Breast epithelium (tissue), 4 donors: ENCODE results near the gene BRSK1. TPM values are rescaled to one million over a fixed set of nuclear protein-coding genes. Genes with fewer than 3 reads are reported as not detected.

Experiments
- DNase-seq, 2 donors: peaks; one replicate each; pipeline ENCODE4 v3.0.0-alpha.2; 2019; ENCODE audit warnings: low spot score in 2 of 2
- H3K27ac ChIP-seq, 2 donors: fragments of 200-600 bp; sonication (generic) in 1 of 2; one replicate each; pipeline ENCODE4 v1.5.1; 2016 to 2019; ENCODE audit warnings: mild to moderate bottlenecking in 1 of 2
- H3K27me3 ChIP-seq, 2 donors: fragments of 200-600 bp; sonication (generic) in 1 of 2; one replicate each; pipeline versions ENCODE4 v1.5.1 to v1.6.0; 2017 to 2019; ENCODE audit warnings: control low read depth in 1 of 2, mild to moderate bottlenecking in 1 of 2
- H3K36me3 ChIP-seq: fragments of 200-600 bp; one replicate; pipeline ENCODE4 v1.5.1; 2019
- H3K4me1 ChIP-seq, 2 donors: fragments of 200-600 bp; sonication (generic); one replicate each; pipeline ENCODE4 v1.5.1; 2016 to 2019; ENCODE audit warnings: control low read depth in 1 of 2
- H3K4me3 ChIP-seq, 3 donors: fragments of 200-600 bp; sonication (generic); 1 replicate in 2 of 3; 2 replicates in 1 of 3; pipeline ENCODE4 v1.5.1; 2016 to 2019; ENCODE audit warnings: mild to moderate bottlenecking in 3 of 3, moderate library complexity in 2 of 3
- H3K9me3 ChIP-seq, 2 donors: fragments of 200-600 bp; sonication (generic) in 1 of 2; one replicate each; pipeline ENCODE4 v1.5.1; 2016 to 2019; ENCODE audit warnings: control low read depth in 1 of 2
- POLR2A ChIP-seq: fragments of 450-650 bp; IDR thresholded peaks from one replicate; pipeline ENCODE4 v1.6.1; 2016; ENCODE audit warnings: antibody characterized with exemption, mild to moderate bottlenecking, moderate library complexity
- POLR2AphosphoS5 ChIP-seq, 3 donors: sonication (generic); formaldehyde crosslinking; IDR thresholded peaks; one replicate each; pipeline ENCODE4 v1.6.1; 2017; ENCODE audit warnings: antibody characterized with exemption in 3 of 3
- intact Hi-C: fragments of 100-400 bp; cut with DNase I; formaldehyde crosslinking; loops from one replicate; pipeline ENCODE4 v1.15.1; 2023; ENCODE audit warnings: low total_unique reads
- total RNA-seq, 3 donors: library from RNA; depleted of rRNA; stranded (reverse); fragments of >200 nt; gene quantifications; one replicate each; pipeline ENCODE4 v1.1.0, GENCODE V29; 2016
- TF ChIP-seq, protein P1 (sequence below), 3 donors: fragments of 450-650 bp; IDR thresholded peaks; one replicate each; pipeline ENCODE4 v1.5.1; 2016 to 2017; ENCODE audit warnings: antibody characterized with exemption in 3 of 3, mild to moderate bottlenecking in 3 of 3, moderate library complexity in 3 of 3

Gene BRSK1
- total RNA-seq, 3 donors from 2014 or later = 2.5 to 4.6 TPM; not detected in 1

DNA sequence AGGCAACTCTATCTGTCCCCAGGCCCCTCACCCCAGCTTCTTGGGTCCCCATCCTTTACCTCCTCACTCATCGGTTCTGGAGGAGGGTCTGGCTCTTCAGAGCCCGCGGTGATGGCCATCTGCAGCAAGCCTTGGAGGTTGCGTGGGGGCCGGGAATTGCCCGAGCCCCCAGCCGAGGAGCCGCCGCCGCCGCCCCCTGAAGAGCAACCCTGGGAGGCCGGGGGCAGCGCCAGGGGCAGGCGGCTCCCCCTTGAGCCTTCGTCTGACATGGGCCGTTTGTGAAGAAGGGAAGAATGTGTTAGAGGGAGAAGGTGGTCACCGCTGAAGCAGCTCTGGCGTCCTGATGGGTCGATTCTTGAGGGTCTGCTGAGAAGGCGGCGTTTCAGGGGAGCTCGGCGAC lies 4.5 kb upstream of the BRSK1 start:
- no peak for DNase-seq
- Histone ChIP-seq H3K4me3 (peak overlapping the region; percentile 58 to 82 (median 80)), H3K9me3 (no peaks in the 10 kb centered on the region), H3K27me3 (no peaks in the 10 kb centered on the region), H3K4me1 (no peaks in the 10 kb centered on the region), H3K36me3 (no peaks in the 10 kb centered on the region), H3K27ac (peak overlapping the region; percentile 84 to 85)
- TF ChIP-seq, protein P1, sequence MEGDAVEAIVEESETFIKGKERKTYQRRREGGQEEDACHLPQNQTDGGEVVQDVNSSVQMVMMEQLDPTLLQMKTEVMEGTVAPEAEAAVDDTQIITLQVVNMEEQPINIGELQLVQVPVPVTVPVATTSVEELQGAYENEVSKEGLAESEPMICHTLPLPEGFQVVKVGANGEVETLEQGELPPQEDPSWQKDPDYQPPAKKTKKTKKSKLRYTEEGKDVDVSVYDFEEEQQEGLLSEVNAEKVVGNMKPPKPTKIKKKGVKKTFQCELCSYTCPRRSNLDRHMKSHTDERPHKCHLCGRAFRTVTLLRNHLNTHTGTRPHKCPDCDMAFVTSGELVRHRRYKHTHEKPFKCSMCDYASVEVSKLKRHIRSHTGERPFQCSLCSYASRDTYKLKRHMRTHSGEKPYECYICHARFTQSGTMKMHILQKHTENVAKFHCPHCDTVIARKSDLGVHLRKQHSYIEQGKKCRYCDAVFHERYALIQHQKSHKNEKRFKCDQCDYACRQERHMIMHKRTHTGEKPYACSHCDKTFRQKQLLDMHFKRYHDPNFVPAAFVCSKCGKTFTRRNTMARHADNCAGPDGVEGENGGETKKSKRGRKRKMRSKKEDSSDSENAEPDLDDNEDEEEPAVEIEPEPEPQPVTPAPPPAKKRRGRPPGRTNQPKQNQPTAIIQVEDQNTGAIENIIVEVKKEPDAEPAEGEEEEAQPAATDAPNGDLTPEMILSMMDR (IDR thresholded peaks at IDR 0.05) = no peak
- no peak for TF ChIP-seq POLR2A
- TF ChIP-seq POLR2AphosphoS5 (IDR thresholded peaks at IDR 0.05) = no peak
- intact Hi-C loops = no loop called here

DNA sequence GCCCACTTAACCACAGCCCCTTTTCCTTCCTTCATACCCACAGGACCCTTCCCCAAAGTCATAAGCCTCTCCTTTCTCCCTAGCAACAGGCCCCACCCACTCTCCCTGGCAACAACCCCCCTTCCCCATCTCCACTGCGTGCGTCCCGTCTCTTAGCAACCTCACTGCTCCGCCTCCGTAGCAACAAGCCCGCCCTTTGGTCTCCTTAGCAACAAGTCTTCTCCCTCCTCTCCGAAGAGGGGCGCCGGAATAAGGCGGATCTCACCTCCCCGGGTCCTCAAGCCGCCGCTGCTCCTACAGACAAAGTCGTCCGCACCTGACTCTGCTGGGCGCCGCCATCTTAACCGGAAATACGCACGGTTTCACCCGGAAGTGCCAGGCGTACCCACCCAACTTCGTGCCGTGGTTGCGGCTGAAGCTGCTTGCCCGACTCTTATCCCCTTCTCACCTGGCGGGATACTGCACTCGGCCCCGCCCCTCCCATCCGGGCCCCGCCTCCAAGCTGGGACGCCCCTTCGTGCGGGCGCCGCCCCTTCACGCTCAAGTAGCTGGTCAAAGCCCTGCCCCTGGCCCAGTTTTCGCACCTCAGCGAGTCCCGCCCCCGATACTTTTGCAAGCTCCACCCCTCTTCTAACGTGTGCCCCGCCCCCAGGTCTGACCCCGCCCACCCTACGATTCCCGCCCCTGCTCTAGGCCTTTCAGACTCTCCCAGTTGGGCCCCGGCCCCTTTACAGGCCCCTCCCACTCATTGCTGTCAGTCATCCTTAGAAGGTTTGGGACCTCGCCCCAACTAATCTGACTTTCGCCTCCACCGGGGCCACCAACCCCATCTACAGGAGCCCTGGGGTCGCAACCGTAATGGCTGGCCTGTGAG lies 3.8 kb upstream of the BRSK1 start, which contains the start of gene HSPBP1:
TSS of gene HSPBP1 (minus strand) at position 341 of the 874 bp plus-strand sequence. CDS start 502 bp downstream, outside the sequence.
- Histone ChIP-seq H3K27me3 (no peaks in the 10 kb centered on the region), H3K27ac (peak within 1 kb of the TSS; percentile 84 to 85), H3K4me1 (no peaks in the 10 kb centered on the region), H3K9me3 (no peaks in the 10 kb centered on the region), H3K4me3 (peak within 1 kb of the TSS; percentile 58 to 82 (median 80)), H3K36me3 (no peaks in the 10 kb centered on the region)
- TF ChIP-seq POLR2AphosphoS5 (IDR thresholded peaks at IDR 0.05) = peak; percentile 72 to 87 (median 77)
- TF ChIP-seq, protein P1 (IDR thresholded peaks at IDR 0.05) = no peak
- intact Hi-C loops = no loop called here
- DNase-seq = peak; percentile 93 to 97

DNA sequence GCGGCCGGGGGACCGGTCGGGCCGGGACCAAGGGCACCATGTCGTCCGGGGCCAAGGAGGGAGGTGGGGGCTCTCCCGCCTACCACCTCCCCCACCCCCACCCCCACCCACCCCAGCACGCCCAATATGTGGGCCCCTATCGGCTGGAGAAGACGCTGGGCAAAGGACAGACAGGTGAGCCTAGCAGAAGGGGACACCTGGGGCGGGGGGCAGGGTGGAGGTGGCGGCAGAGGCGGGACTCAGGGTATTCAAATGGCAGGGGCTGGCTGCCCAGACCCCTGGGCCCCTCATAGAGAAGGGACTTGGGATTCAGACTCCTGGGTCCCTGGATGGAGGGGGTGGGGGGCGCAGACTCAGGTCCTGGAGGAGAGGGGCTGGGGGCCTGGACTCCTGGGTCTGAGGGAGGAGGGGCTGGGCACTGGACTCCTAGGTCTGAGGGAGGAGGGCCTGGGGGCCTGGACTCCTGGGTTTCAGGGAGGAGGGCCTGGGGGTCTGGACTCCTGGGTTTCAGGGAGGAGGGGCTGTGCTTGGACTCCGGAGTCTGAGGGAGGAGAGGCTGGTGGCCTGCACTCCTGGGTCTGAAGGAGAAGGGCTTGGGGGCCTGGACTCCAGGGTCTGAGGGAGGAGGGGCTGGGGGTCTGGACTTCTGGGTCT lies 735 bp downstream of the BRSK1 start:
- H3K4me1 ChIP-seq = no peaks in the 10 kb centered on the region
- TF ChIP-seq POLR2A (no peak), POLR2AphosphoS5 (IDR thresholded peaks at IDR 0.05) (no peak)
- TF ChIP-seq, protein P1 (IDR thresholded peaks at IDR 0.05) = no peak
- no peaks in the 10 kb centered on the region for H3K36me3 ChIP-seq
- intact Hi-C loops = no loop called here
- peak overlapping the region; percentile 81 to 94 for H3K27ac ChIP-seq
- peak overlapping the region; percentile 27 to 86 (median 64) for H3K4me3 ChIP-seq
- no peaks in the 10 kb centered on the region for H3K27me3 ChIP-seq
- no peaks in the 10 kb centered on the region for H3K9me3 ChIP-seq
- DNase-seq = no peak

DNA sequence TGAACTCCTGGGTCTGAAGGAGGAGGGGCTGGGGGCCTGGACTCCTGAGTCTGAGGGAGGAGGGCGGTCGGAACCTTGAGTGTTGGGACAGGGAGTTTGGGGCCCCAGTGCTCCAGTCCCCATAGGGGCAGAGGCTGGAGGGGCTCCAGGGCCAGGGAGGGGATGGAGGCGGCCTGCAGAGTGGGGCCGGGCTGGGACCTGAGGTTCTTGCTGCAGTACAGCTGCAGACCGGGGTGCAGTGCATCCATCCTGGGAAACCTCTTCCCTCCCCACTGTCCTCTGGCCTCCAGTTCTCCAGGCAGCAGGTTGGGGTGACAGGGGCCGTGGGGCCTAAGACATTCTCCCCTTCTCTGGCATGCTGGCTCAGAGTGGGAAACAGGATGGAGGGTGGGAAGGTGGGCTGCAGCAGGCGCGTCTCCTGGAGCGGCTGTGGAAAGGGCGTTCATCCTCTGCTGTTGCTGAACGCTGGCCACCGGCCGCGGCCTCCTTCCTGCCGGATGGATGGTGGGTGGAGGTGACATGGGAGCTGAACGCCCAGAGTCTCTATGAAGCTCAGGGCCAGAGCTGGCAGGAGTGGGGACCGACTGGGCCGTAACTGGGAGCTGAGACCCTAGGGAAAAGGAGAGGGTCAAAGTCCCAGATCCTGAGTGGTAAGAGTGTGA lies 1.6 kb downstream of the BRSK1 start:
- peak overlapping the region in 2 of 3 donors; percentile 64 to 86 for H3K4me3 ChIP-seq
- H3K9me3 ChIP-seq = no peaks in the 10 kb centered on the region
- H3K27me3 ChIP-seq = no peaks in the 10 kb centered on the region
- intact Hi-C loops = no loop called here
- no peak for DNase-seq
- H3K36me3 ChIP-seq = no peaks in the 10 kb centered on the region
- H3K27ac ChIP-seq = peak overlapping the region; percentile 21 to 94
- no peaks in the 10 kb centered on the region for H3K4me1 ChIP-seq
- TF ChIP-seq POLR2AphosphoS5 (IDR thresholded peaks at IDR 0.05) (no peak), POLR2A (no peak)
- TF ChIP-seq, protein P1 (IDR thresholded peaks at IDR 0.05) = no peak
